Measurements from ENCODE around the gene WFIKKN2.
"Not testable (repeated sequence)": the region's sequence is repeated elsewhere in the genome, so short reads cannot be mapped to it uniquely, and the experiment has no call there.

Gene WFIKKN2

DNA sequence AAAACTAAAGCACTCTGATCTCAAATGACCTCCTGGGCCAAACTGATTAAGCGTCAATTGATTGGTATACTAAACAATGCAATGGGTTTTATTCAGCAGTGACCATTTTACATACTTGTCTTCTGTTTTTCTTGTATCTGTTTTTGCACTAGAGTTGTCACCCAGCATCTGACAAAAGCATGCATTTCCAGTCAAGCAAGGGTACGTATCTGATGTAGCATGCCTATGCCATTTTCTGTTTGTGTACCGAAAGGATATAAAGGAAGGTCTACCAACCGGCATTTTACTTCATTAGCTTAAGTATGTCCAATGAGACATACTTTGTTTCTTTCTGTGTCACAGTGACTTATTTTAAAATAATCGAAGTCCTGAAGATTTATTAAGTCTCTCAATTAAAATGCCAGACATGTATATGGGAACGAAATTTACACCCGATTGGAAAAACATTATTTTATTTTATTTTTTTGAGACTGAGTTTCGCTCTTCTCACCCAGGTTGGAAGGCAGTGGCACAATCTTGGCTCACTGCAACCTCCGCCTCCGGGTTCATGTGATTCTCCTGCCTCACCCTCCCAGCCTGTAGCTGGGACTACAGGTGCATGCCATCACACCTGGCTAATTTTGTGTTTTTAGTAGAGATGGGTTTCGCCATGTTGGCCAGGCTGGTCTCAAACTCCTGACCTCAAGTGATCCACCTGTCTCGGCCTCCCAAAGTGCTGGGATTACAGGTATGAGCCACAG, 23.3 kb downstream of the WFIKKN2 start:
- no peak for DNase-seq

DNA sequence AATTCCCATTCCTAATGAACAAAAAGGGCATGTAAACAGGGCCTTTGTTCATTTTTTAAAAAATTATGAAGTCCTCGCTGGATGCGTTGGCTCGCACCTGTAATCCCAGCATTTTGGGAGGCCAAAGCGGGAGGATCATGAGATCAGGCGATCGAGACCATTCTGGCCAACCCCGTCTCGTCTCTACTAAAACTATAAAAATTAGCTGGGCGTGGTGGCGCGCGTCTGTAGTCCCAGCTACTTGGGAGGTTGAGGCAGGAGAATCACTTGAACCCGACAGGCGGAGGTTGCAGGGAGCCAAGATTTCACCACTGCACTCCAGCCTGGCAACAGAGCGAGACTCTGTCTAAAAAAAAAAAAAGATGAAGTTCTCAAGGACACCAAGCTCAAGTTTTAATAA, 24.3 kb downstream of the WFIKKN2 start:
- DNase-seq, result not testable (repeated sequence)

DNA sequence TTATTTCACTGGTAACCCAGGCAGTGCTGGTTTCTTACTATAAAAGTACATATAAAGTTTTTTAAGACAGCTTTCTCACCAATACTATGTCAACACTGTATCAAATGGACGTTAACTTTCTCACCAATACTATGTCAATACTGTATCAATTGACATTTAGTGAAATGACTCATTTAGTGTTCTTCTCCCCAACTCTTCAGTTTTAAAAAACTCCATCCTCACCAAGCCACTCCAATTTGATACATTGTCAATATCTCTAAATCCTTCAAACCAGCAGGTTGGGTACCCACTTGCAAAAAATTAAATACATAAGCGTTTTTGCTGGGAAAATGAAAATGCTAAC, 25.9 kb downstream of the WFIKKN2 start:
- DNase-seq, result no peak

DNA sequence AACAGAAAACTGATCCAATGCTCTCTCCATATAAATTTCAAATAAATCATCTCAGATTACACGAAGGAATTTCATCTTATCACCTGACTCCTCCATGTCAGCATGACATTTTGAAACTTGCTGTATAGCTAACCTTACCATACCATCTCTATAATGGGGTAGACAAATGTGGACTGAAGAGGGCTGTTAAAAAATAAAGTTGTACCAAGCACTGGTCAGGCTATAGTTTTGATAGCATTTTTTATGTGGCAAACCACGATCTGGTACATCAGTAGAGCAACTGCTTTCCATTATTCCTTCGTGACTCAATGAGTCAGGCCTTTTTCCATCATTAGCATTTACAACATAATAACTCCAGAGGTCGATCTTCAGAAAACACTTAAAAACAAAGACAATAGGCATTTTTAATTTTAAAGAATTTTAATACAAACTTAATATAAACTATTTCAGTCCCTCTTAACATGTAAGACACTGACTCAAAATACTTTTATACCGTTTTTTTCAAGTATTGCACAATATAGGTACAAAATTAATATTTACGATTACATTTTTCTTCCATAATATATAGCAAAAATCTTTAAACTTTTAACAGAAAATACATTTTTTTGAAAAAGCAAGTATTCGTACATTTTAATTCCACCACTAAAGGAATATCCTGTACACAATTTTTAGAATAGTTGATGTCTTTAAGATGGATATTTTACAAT, 26.6 kb downstream of the WFIKKN2 start:
- DNase-seq, result no peak

DNA sequence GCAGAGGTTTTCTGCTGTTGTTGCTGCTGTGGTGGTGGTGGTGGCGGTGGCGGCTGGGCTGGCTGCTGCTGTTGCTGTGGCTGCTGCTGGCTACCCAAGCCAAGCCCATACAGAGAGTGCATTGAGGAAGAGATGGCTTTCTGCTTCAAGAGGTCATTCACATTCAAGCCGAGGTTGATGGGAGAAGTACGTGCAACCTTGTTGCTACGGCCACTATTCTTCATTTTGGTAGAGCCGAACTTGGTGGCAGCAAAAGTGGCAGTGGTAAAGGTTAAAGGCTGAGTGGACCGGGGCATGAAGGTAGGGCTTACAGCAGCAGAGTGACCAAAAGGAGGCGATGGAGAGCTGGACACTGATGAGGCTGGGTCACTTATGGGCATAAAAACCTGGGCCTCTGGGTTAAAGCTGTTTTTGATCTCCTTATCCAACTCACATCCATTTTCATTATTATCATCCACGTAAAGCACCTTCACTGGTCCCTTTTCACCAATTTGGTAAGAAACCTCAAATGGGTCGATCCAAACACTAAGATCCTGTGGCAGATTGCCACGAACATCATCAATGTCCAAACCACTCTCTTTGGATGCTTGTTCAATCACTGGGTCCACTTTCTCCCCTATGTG, 27.9 kb downstream of the WFIKKN2 start:
- no peak for DNase-seq

DNA sequence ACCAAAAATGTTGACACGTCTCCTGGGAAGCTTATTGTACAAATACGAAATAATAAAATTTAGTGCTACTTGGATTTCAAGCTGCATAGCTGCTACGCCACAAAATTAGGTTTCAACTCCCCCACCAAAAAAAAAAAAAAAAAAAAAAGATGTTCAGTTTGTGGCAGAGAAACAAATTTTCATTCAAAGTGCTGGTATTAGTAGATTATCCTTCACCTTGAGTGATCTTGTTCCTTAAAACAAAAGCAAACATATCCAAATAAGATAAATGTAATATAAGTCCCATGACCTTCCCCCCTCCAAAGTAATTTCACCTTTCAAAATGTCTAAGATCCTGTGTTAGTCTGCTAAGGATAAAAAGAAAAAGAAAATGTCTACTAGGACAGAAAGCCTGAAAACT, 28.5 kb downstream of the WFIKKN2 start:
- no peak for DNase-seq

DNA sequence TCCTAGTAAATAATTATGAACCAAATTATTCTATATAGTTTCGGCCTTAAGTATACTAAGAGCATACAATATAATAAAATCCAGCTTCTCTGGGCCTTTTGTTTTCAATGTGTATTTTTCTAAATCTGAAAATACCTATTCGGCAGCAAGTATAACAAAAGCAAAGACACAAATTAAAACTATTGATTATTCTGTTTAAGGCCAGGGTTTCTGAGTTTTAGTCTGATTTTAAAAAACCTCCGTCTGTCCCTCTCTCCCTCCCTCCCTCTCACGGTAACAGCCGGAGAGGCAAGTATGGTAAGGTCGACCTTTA, 29.3 kb downstream of the WFIKKN2 start:
- no peak for DNase-seq

DNA sequence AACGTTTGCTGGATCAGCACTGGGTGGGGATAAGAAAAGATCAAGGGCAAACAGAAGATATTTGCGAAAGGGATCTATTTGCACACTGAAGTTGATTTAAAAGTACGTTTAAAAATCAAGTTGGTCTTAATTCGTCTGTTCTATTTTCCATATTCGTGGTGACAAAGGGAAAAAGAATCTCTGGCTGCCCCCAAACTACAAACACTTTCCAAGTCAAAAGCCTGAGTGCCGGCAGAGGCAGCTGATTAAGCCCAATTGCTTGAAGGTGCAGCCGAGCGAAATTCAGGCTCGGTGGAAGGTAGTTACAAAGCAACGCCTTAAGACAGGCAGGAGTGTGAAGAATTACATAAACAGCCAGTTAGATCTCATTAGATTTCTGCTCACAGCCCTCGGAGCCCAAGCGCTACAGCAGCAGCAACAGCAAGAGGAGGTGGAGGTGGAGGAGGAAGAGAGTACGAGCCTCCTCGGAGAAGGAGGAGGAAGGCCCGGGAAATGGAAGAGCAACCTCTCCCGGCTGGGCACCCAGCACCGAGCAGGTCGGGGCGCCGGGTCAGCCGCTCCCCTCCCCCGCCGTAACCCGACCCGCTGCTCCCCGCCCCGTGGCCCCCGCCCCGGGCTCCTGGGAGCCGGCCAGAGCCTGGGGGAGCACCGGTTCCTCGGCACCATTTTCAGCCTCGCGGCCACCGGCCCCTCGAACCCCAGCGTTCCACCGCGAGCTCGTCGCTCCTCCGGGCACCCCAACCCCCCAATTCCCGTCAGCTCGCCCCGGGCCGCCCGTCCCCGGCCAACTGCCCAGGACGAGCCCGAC, 29.9 kb downstream of the WFIKKN2 start:
- DNase-seq, result peak; percentile 26

DNA sequence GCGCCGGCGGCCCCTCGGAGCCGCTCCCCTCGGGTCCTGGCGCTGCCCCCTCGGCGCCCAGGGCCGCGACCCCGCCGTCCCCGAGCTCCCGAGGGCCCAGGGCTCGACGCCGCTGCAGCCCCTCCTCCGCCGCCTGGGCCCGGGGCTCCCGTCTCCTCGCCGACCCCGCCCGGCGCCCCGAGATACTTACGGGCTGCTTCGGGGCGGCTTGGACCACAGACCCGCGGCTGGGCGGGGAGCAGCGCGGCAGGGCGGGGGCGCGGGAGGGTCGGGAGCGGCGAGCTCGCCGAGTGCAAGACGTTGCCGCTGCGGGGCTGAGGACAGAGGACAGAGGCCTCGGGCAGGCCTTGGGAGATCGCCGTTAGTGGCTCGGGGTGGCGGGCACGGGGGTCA, 30.5 kb downstream of the WFIKKN2 start:
- DNase-seq, result no peak

DNA sequence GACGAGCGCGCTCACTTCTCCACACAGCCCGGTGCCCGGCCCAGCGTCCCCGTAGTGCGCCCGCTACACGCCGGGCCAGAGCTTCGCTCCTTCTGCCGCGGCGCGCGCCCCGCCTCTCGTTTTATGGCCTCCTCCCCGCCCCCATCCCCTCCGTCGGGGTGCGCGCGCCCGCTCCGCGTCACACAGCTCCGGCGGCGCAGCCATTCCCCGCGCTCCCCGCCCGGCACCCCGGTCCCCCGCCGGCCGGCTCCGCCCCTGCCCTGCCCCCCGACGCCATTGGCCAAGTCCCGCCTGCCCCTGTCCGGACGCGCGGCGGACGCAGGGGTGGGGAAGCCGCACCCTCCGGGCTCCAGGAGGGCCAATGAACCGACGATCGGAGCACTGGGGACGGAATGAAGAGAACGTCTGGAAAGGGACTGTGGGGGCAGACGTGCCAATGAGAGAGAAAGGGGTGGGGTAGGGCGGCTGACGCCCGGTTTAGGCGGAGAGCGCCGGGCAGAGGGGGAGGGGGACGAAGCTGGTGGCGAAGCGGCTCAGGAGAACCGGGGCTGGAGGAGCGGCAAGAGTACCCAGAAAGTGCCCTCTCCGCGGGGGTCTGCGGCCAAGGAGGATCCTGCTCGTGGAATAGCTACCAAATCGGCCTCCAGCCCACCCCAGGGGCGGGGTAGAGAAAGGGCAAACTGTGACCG, 31.0 kb downstream of the WFIKKN2 start, which contains the start of gene TOB1:
Gene TOB1, minus strand, starts transcription at position 94 of the 689 bp plus-strand sequence. CDS start 2,337 bp downstream, outside the sequence.
- peak; percentile 89 for DNase-seq

DNA sequence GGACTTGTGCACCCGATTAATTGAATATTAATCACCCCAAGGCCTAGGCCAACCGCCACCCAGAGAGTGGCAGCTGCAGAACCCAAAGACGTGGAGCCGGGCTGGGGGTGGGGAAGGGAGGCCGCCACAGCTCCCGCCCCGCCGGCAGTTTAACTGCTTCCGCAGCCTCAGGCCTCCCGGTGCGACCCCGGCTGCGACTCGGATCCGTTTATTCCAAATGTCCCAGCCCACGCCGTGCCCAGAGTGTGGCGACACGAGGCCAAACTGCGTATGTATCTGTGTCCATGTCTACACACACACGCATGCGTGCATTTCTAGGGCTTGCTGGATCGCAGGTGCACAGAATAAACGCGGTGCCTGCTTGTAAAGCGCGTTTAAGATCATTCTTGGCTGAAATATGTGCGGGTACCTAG, 31.6 kb downstream of the WFIKKN2 start:
- DNase-seq, result no peak

DNA sequence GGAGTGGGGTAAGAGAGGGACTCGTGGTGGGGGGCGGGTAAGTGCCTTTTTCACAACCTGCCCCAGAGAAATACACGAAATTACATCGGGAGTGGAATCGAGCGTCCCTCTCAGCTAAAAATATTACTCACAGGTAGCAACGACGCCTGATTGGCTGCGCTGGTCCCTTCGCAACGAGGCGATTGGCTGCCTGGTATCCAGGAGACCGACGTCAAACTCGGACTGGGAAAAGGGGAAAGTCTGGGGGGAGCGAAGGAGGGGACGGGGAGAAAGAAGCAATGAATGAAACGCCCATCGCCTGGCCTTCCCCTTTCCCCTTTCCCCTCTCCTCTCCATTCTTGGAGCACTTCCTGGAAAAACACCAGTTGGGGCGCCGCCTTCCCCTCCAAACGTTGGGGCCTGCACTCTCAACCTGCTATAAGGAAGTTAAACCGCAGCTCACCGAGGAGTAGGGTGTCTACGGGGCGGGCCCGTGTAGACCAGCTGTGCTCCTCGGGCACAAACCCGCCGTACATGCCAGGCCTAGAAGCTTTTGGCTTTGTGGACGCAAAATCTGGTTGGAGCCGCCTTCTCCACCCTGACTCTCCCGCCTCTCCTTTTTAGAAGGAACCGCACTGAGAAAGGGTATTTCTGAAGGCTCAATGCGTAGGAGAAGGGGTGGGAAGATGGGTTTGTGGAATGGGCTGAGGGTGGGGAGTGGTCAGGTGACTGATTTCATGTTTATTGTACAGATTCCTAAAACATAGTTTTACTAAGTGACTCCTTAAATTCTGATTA, 32.2 kb downstream of the WFIKKN2 start:
- peak; percentile 87 for DNase-seq

DNA sequence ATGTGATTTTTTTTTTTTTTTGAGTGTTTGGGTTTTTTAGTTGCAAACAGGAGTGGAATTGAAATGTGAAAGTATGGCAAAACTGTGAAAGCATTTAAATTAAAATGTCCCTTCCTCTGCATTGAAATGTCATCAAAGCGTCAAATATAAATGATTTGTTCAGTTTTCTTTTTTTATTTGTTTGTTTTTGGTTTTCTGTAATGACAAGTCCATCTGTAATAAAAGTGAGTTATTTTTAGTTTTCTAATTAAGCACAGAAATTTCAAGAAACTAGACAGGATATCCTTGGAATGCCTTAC, 32.7 kb downstream of the WFIKKN2 start:
- DNase-seq, result no peak

DNA sequence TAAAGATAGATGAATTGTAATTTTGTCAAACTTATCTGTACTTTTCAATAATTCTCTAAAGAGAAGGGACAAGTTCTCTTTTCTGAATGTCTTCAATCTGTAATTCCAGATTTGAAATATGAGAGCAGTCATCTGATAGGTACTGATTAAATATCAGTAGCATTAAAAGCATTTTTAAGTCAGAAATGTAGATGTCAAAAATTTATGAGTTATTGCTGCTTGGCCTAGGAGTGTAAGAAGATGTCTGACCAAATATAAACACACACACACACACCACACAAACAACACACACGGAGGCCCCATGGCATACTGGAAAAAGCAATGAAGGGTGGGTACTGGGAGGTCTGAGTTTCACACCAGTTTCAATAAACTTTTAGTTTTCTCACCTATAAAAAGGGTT, 33.2 kb downstream of the WFIKKN2 start:
- no peak for DNase-seq

DNA sequence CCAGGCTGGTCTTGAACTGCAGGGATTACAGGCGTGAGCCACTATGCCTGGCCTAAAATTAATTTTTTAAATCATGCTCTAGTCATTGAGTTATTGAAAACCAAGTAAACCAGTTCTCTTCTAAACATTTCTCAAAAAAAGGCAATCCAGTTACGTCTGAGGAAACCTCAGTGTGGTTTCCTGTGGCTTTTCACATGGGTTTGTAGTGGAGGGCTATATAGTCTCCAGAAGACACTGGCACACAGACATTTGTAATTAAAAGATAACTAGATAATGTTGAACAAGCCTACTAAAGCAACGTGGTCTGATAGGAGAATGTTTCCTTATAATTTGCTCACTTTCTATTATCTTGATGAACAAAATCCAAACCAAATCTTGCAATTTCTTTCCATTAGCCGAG, 36.0 kb downstream of the WFIKKN2 start:
- no peak for DNase-seq

DNA sequence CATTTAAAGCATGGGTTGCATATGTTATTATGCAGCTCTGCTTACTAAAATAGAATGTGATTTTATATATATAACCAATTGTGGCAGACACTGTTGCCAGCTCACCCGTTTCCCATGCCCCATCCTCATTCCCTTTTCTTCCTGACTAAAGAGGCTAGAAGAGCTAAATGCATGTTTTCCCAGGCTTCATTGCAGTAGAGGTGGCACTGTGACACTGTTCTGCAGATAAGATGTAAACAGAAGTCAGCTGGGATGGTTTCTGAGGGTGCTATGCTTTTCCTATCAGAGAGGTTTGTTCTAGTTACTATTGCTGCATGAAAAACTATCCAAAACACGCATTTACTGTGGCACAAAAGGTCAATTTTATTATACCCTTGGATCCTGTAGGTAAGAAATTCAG, 36.5 kb downstream of the WFIKKN2 start:
- no peak for DNase-seq

DNA sequence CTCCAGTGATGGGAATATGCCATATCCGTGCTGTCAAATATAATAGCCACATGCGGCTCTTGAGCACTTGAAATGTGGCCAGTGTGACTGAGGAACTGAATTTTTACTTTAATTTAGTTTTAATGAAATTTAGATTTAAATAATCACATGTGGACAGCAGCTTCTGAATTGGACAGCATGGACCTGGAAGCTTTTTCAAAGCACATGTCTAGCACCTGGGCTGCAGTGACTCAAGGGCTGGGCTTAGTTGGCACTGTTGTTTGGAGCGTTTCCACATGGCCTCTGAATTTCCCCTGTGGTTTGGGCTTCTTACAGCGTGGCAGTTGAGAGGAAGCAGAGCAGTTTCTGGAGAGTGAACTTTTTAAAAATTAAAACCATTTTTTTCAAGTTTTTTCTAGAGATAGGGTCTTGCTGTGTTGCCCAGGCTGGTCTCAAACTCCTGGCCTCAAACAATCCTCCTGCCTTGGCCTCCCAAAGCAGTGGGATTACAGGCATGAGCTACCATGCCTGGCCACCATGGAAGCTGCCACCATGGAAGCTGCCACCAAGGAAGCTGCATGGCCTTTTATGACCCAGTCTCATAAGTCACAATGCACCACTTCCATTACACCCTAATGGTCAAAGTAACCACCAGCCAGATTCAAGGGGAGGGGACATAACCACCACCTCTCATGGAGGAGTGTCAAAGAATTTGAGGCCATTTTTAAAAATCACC, 37.5 kb downstream of the WFIKKN2 start:
- no peak for DNase-seq

DNA sequence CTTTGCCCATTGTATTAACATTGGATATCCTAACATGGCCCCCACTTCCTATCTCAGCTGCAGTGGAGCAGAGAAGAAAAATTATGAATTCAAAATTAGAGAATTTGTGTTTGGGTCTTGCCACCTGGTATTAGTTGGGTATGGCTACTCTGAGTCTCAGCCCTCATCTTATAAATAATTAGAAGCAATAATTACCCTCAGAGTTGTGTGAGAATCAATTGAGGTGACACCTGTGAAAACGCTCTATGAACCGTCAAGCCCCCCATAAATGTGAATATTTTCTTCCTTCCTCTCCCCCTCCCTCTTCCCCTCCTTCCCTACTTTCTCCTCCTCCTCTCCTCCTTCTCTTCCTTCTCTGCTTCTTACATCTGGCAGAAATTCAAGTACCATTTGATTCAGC, 39.7 kb downstream of the WFIKKN2 start:
- no peak for DNase-seq

DNA sequence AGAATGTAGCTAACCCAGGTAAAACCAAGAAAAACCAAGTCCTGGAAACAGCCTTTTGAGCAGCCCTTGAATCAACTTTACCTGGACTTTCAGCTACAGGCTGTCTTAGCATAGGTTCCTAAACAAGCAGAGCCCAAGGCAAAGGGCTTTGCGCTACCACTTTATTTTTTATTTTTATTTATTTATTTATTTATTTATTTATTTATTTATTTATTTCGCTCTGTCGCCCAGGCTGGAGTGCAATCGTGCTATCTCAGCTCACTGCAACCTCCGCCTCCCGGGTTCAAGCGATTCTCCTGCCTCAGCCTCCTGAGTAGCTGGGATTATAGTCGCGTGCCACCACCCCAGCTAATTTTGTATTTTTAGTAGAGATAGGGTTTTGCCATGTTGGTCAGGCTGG, 41.7 kb downstream of the WFIKKN2 start:
- DNase-seq, result not testable (repeated sequence)

DNA sequence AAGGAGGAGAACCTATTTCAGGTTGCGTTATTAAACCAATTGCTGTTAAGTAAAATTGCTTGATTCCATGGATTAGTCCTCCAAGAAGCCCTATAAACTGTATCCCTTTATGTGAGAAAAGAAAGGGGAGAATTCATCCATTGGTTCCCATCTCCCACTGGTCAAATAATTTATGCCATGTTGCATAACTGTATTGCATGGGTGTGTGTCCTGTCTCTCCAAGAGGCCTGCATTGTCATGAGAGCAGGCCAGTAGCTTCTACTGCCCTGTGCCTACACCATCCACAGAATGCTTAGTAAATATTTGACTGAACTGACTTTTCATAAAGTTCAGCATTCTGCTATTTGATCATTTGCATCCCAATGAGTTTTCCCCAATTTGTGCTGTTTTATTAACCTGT, 42.5 kb downstream of the WFIKKN2 start:
- DNase-seq, result no peak

DNA sequence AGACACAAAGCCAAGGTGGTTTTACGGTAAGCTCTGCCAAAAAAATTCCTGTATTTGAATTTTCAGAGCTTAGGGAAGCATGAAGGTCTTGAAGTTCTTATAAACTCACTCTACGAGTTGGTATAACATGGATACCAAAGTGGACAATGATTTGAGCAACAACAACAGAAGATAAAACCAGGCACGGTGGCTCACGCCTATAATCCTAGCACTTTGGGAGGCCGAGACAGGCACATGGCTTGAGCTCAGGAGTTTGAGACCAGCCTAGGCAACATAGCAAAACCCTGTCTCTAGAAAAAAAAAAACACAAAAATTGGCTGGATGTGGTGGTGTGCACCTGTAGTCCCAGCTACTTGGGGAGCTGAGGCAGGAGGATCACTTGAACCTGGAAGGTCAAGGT, 43.7 kb downstream of the WFIKKN2 start:
- no peak for DNase-seq

DNA sequence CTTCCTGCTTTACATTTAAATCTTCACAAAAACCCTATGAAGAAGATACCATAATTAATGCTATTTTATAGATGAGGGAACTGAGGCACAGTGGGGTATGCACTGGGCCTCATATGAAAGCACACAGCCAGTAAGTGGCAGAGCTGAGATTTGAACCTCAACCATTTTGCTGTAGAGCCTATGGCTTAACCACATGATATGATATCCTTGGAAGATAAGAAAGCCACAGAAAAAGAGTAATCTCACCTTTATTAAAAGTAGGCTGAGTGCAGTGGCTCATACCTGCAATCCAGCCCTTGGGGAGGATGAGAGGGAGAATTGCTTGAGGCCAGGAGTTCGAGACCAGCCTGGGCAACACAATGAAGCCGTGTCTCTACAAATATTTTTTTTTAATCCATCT, 45.8 kb downstream of the WFIKKN2 start:
- no peak for DNase-seq
